Endometrial microvascular endothelial cells (primary cell): Measurements from ENCODE around the gene SRD5A2. TPM values are rescaled to one million over a fixed set of nuclear protein-coding genes. Genes with fewer than 3 reads are reported as not detected.

Experiments used
- in situ Hi-C: cut with HindIII; loops from 2 replicates; pipeline ENCODE4 v1.10.0; 2017; ENCODE audit warnings: low sequenced_read_pairs, low pct_unique_long_range_greater_than_20kb; ENCODE audit errors: inconsistent ontology term
- total RNA-seq: library from RNA; depleted of rRNA; stranded (reverse); fragments of >200 nt; gene quantifications from one replicate; pipeline ENCODE4 v1.2.3, GENCODE V29; 2015; ENCODE audit errors: inconsistent ontology term

Gene SRD5A2
- total RNA-seq, 1 donor from 2014 or later: not detected

GRCh38 chr2:31483246-31483645 lies 97.5 kb downstream of the SRD5A2 start:
- in situ Hi-C loops: no loop called here

DNA sequence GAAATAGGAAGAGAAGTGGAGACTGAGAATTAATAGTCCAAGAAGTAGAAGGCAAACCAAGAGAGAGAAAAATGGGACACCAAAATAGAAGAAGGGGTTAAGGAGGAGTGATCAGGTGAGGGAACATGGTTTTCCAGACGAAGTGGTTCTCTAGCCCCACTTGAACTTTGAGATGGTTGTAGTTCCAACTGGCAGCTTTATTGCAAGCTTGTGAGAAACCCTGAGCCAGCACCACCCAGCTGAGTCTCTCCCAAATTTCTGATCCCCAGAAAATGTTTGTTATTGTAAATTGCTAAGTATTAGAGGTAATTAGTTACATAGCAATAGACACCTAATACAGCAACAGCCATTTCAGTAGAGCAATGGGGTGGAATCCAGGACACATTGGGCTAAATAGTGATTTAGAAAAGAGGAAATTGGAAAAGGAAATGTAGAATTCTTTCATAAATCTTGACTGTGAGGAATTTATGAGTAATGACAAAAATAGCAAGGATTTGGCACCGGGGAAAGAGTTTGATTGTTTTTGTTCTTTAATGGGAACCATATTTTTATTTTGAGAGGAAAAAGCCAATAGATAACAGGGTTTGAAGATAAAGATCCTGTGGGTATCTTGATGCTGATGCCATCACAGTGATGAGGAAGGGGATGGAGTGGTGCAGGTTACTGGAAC lies 104.1 kb downstream of the SRD5A2 start:
- in situ Hi-C loops: no loop called here

GRCh38 chr2:31475692-31476091 lies 105.0 kb downstream of the SRD5A2 start:
- in situ Hi-C loops: no loop called here

- in situ Hi-C loops: no loop called here
Measured at GRCh38 chr2:31474296-31474695, 106.4 kb downstream of the SRD5A2 start.

Other genes with a start within 250 kb of the SRD5A2 start
- not detected for gene XDH, start 166.2 kb downstream of the SRD5A2 start, total RNA-seq